Neural progenitor cell (in vitro differentiated cells): ENCODE data around the gene GREM2.

Experiments
- CTCF ChIP-seq: fragments of 200-600 bp; sonication (generic); IDR thresholded peaks from 2 replicates; pipeline ENCODE4 v1.5.1; 2017; ENCODE audit warnings: antibody characterized with exemption, mild to moderate bottlenecking
- EZH2 ChIP-seq: fragments of 200-600 bp; sonication (generic); IDR thresholded peaks from 2 replicates; pipeline ENCODE4 v1.6.1; 2017; ENCODE audit warnings: antibody characterized with exemption, mild to moderate bottlenecking, moderate library complexity

GRCh38 chr1:240496941-240497340, 115.0 kb downstream of the GREM2 start:
- TF ChIP-seq CTCF (no peak), EZH2 (no peak)
